IMR-90 (cell line): ENCODE data around the gene TMEM259. TPM values are rescaled to one million over a fixed set of nuclear protein-coding genes. Genes with fewer than 3 reads are reported as not detected.

ENCODE experiments used
- ATAC-seq: fragments of 200-7000 bp; cut with Tn5 transposase; 2 replicates; pipeline ENCODE4 v1.9.1; 2020; ENCODE audit warnings: low read depth, mild to moderate bottlenecking, moderate library complexity
- BruUV-seq: library from RNA; stranded (reverse); fragments of 400-500 nt; replicated peaks from 2 replicates; lab custom pipeline; 2021; lab: Mats Ljungman, UMichigan
- CTCF ChIA-PET: fragments of 300-600 bp; formaldehyde crosslinking; extraction: SDS; loops from one replicate; lab custom pipeline; 2021; ENCODE audit warnings: antibody characterized with exemption; lab: Yijun Ruan, JAX
- POLR2A ChIA-PET: fragments of 300-600 bp; sonication (Branson Sonifier 250); formaldehyde crosslinking; loops from one replicate; lab custom pipeline; 2022; ENCODE audit warnings: antibody characterized with exemption; ENCODE audit not compliant: unreplicated experiment; lab: Charles Lee
- DNase-seq: peaks from one replicate; pipeline ENCODE4 v3.0.0; 2013
- H2AFZ ChIP-seq: replicated peaks from 2 replicates; pipeline ENCODE3; 2013; ENCODE audit warnings: low read length, mild to moderate bottlenecking; ENCODE audit not compliant: poor library complexity
- H2AK5ac ChIP-seq: 2 replicates; pipeline ENCODE4 v1.6.1; 2013; ENCODE audit warnings: low read depth, low read length, inconsistent platforms
- H2AK9ac ChIP-seq: replicated peaks from 2 replicates; pipeline ENCODE3; 2013; ENCODE audit warnings: mild to moderate bottlenecking, low read depth, low read length, moderate library complexity; ENCODE audit not compliant: poor library complexity
- H2BK120ac ChIP-seq: 2 replicates; pipeline ENCODE4 v1.6.1; 2013; ENCODE audit warnings: low read depth, low read length, inconsistent platforms
- H2BK15ac ChIP-seq: 3 replicates; pipeline ENCODE4 v1.6.1; 2013; ENCODE audit warnings: low read depth, low read length, inconsistent platforms
- H2BK20ac ChIP-seq: 2 replicates; pipeline ENCODE4 v1.6.1; 2013; ENCODE audit warnings: low read depth, mild to moderate bottlenecking, inconsistent platforms, low read length, moderate library complexity
- H2BK5ac ChIP-seq: 2 replicates; pipeline ENCODE4 v1.6.1; 2013; ENCODE audit warnings: mild to moderate bottlenecking, low read depth, low read length, inconsistent platforms; ENCODE audit not compliant: poor library complexity, severe bottlenecking
- H3K14ac ChIP-seq: replicated peaks from 2 replicates; pipeline ENCODE4 v1.6.1; 2013; ENCODE audit warnings: low read depth, low read length, inconsistent platforms
- H3K18ac ChIP-seq: 2 replicates; pipeline ENCODE4 v1.6.1; 2013; ENCODE audit warnings: low read depth, low read length, control low read depth
- H3K23ac ChIP-seq: 2 replicates; pipeline ENCODE4 v1.6.1; 2013; ENCODE audit warnings: low read depth, low read length, inconsistent platforms
- H3K27ac ChIP-seq: 2 replicates; pipeline ENCODE4 v1.5.1; 2013; ENCODE audit warnings: mild to moderate bottlenecking, control low read depth, low read length; ENCODE audit not compliant: insufficient read depth
- H3K27me3 ChIP-seq: 2 replicates; pipeline ENCODE4 v1.6.1; 2013; ENCODE audit warnings: low read length; ENCODE audit not compliant: control insufficient read depth, insufficient read depth
- H3K36me3 ChIP-seq: 2 replicates; pipeline ENCODE4 v1.6.1; 2013; ENCODE audit warnings: low read length, mixed read lengths; ENCODE audit not compliant: control insufficient read depth, insufficient read depth
- H3K4ac ChIP-seq: 2 replicates; pipeline ENCODE4 v1.6.1; 2013; ENCODE audit warnings: low read depth, low read length, inconsistent platforms
- H3K4me1 ChIP-seq: 2 replicates; pipeline ENCODE4 v1.6.1; 2013; ENCODE audit warnings: low read length, mixed read lengths; ENCODE audit not compliant: control insufficient read depth, insufficient read depth
- H3K4me2 ChIP-seq: 2 replicates; pipeline ENCODE4 v1.6.1; 2013; ENCODE audit warnings: low read depth, mild to moderate bottlenecking, control low read depth, low read length, moderate library complexity
- H3K4me3 ChIP-seq: 2 replicates; pipeline ENCODE4 v1.5.1; 2013; ENCODE audit warnings: low read depth, mild to moderate bottlenecking, control low read depth, low read length, moderate library complexity; ENCODE audit not compliant: insufficient read depth
- H3K56ac ChIP-seq: 2 replicates; pipeline ENCODE4 v1.6.1; 2013; ENCODE audit warnings: low read length, inconsistent platforms; ENCODE audit not compliant: insufficient read depth; ENCODE audit errors: extremely low read depth
- H3K79me1 ChIP-seq, 2 experiments: 2 replicates each; pipeline ENCODE4 v1.6.1; 2013; ENCODE audit warnings: low read length in 2 of 2, inconsistent platforms in 1 of 2, low read depth in 1 of 2
- H3K9ac ChIP-seq: 2 replicates; pipeline ENCODE4 v1.6.1; 2013; ENCODE audit warnings: low read depth, low read length, control low read depth
- H3K9me1 ChIP-seq: 2 replicates; pipeline ENCODE4 v1.6.1; 2013; ENCODE audit warnings: low read length, inconsistent platforms; ENCODE audit not compliant: insufficient read depth
- H3K9me3 ChIP-seq: 2 replicates; pipeline ENCODE4 v1.6.1; 2013; ENCODE audit warnings: low read length; ENCODE audit not compliant: control insufficient read depth, insufficient read depth
- H4K20me1 ChIP-seq: 2 replicates; pipeline ENCODE4 v1.6.1; 2013; ENCODE audit warnings: low read length, inconsistent platforms; ENCODE audit not compliant: insufficient read depth
- H4K5ac ChIP-seq: 2 replicates; pipeline ENCODE4 v1.6.1; 2013; ENCODE audit warnings: mild to moderate bottlenecking, low read depth, low read length, control low read depth
- H4K8ac ChIP-seq, 2 experiments: 2 replicates each; pipeline ENCODE4 v1.6.1; 2013; ENCODE audit warnings: low read depth in 2 of 2, low read length in 2 of 2, control low read depth in 1 of 2, inconsistent platforms in 1 of 2
- H4K91ac ChIP-seq: 2 replicates; pipeline ENCODE4 v1.6.1; 2013; ENCODE audit warnings: low read depth, low read length, inconsistent platforms; ENCODE audit not compliant: insufficient read depth
- BHLHE40 ChIP-seq: fragments of 150-350 bp; IDR thresholded peaks from 2 replicates; pipeline ENCODE4 v1.6.1; 2016; ENCODE audit warnings: mild to moderate bottlenecking, low read depth, low read length
- CEBPB ChIP-seq: IDR thresholded peaks from 2 replicates; pipeline ENCODE4 v1.6.1; 2012; ENCODE audit warnings: low read depth, low read length, improper control_type of control experiment
- CHD1 ChIP-seq: IDR thresholded peaks from 2 replicates; pipeline ENCODE4 v1.6.1; 2012; ENCODE audit warnings: low read depth, low read length, improper control_type of control experiment
- FOS ChIP-seq: fragments of 150-350 bp; IDR thresholded peaks from 2 replicates; pipeline ENCODE4 v1.6.1; 2016; ENCODE audit warnings: low read depth, low read length
- MAFK ChIP-seq: IDR thresholded peaks from 2 replicates; pipeline ENCODE4 v1.6.1; 2012; ENCODE audit warnings: low read depth, low read length, improper control_type of control experiment
- MAZ ChIP-seq: IDR thresholded peaks from 2 replicates; pipeline ENCODE4 v1.6.1; 2012; ENCODE audit warnings: low read depth, mild to moderate bottlenecking, low read length, improper control_type of control experiment, moderate library complexity, borderline replicate concordance
- MXI1 ChIP-seq: IDR thresholded peaks from 2 replicates; pipeline ENCODE4 v1.6.1; 2012; ENCODE audit warnings: low read depth, mild to moderate bottlenecking, low read length, moderate library complexity, borderline replicate concordance
- POLR2A ChIP-seq: IDR thresholded peaks from 2 replicates; pipeline ENCODE4 v1.6.1; 2012; ENCODE audit warnings: mild to moderate bottlenecking, low read depth, low read length
- RAD21 ChIP-seq: IDR thresholded peaks from 2 replicates; pipeline ENCODE4 v1.6.1; 2012; ENCODE audit warnings: low read length, improper control_type of control experiment
- RCOR1 ChIP-seq: IDR thresholded peaks from 2 replicates; pipeline ENCODE4 v1.6.1; 2012; ENCODE audit warnings: mild to moderate bottlenecking, low read length, improper control_type of control experiment; ENCODE audit not compliant: insufficient replicate concordance
- RFX5 ChIP-seq: IDR thresholded peaks from 2 replicates; pipeline ENCODE4 v1.8.0; 2012; ENCODE audit warnings: low read depth, mild to moderate bottlenecking, low read length, moderate library complexity
- SMC3 ChIP-seq: fragments of 150-350 bp; IDR thresholded peaks from 2 replicates; pipeline ENCODE4 v1.6.1; 2016; ENCODE audit warnings: low read depth, mild to moderate bottlenecking, antibody characterized with exemption, low read length, moderate library complexity
- WGBS, 2 experiments: methylation state at CpG; one replicate each; pipeline versions ENCODE4 v1.1.5 to v1.1.7; 2013; ENCODE audit warnings: missing lambda C conversion rate in 2 of 2; ENCODE audit not compliant: insufficient read length in 1 of 2; ENCODE audit errors: extremely low coverage in 2 of 2; 5-methylcytosine and 5-hydroxymethylcytosine counted together
- dilution Hi-C: fragments of 300-500 bp; cut with HindIII; formaldehyde crosslinking; loops from one replicate; pipeline ENCODE4 v1.14.3; 2018; ENCODE audit warnings: low sequenced_read_pairs; ENCODE audit not compliant: unreplicated experiment
- in situ Hi-C: fragments of 300-500 bp; cut with MboI; formaldehyde crosslinking; loops from 3 replicates; pipeline ENCODE4 v1.14.3; 2019; ENCODE audit warnings: low sequenced_read_pairs, inconsistent platforms, mixed read lengths
- intact Hi-C: fragments of 100-400 bp; cut with micrococcal nuclease; formaldehyde crosslinking; loops from 2 replicates; pipeline ENCODE4 v1.10.0; 2022
- polyA plus RNA-seq, 3 experiments: library from polyadenylated mRNA; depleted of rRNA; stranded (reverse); fragments of >200 nt; gene quantifications; 2 replicates each; pipeline ENCODE4 v1.2.3, GENCODE V29; 2012; ENCODE audit warnings: low replicate concordance in 1 of 3
- total RNA-seq: library from RNA; depleted of rRNA; stranded (reverse); fragments of >200 nt; gene quantifications from 2 replicates; pipeline ENCODE4 v1.2.3, GENCODE V29; 2012
- TF ChIP-seq, protein P1 (sequence below): fragments of 150-350 bp; IDR thresholded peaks from 2 replicates; pipeline ENCODE4 v1.6.1; 2016; ENCODE audit warnings: low read depth, mild to moderate bottlenecking, low read length, moderate library complexity, borderline replicate concordance
- TF ChIP-seq, protein P2 (sequence below): conservative IDR thresholded peaks from 2 replicates; pipeline ENCODE4 v1.5.1; 2012; ENCODE audit warnings: mild to moderate bottlenecking, low read depth, low read length, improper control_type of control experiment

TMEM259 gene
- total and polyA plus RNA-seq, 2 of the 4 experiments (the other 2 are of a cell fraction): 22.6 to 153 TPM

- H3K4me2 ChIP-seq: peak overlapping the region; percentile 92
- H3K36me3 ChIP-seq: peaks cover 23% of the 10 kb centered on the region
- intact Hi-C loops (loop anchor here (5.0 kb wide), 1 partner anchor 75 kb away; the partner anchor contains the start of gene GPX4), in situ Hi-C loops (no loop called here), dilution Hi-C loops (no loop called here)
- DNase-seq (no peak), ATAC-seq (peak; percentile 0; the same call in 1 of the 2 replicates)
- H3K56ac ChIP-seq: peak overlapping the region; percentile 97
- H4K8ac ChIP-seq: peak overlapping the region; percentile 92 to 100
- H2AK9ac ChIP-seq: peak overlapping the region; percentile 100
- H4K5ac ChIP-seq: peak overlapping the region; percentile 58
- peak overlapping the region; percentile 89 for H2AK5ac ChIP-seq
- H3K9me3 ChIP-seq: no peaks in the 10 kb centered on the region
- TSS peak; percentile 96 for BruUV-seq
- no peak overlapping the region for H2BK20ac ChIP-seq
- peak overlapping the region; percentile 97 for H3K14ac ChIP-seq
- peak overlapping the region; percentile 74 for H2BK120ac ChIP-seq
- H2BK15ac ChIP-seq: peak overlapping the region; percentile 30; the same call in 1 of the 3 replicates
- WGBS, 2 experiments: no CpG with 5 or more reads among the region's 36 CpGs
- peaks cover 0 to 22% of the 10 kb centered on the region in 2 experiments; a peak in 3 of 4 replicates for H3K79me1 ChIP-seq
- H3K9ac ChIP-seq: peak overlapping the region; percentile 98
- H2AFZ ChIP-seq: peak overlapping the region; percentile 93
- peak overlapping the region; percentile 97 for H3K4ac ChIP-seq
- CTCF ChIA-PET: no interaction called here
- H2BK5ac ChIP-seq: peak overlapping the region; percentile 81
- no peaks in the 10 kb centered on the region for H3K27me3 ChIP-seq
- peak overlapping the region; percentile 95 for H3K23ac ChIP-seq
- H4K91ac ChIP-seq: peak overlapping the region; percentile 95
- peaks cover 16% of the 10 kb centered on the region for H3K4me1 ChIP-seq
- H3K4me3 ChIP-seq: peak overlapping the region; percentile 93
- peak overlapping the region; percentile 88 for H3K18ac ChIP-seq
- POLR2A ChIA-PET: interaction anchor here (0.6 to 1.5 kb wide), 7 partner anchors 8 to 112 kb away, joined by 3 to 10 read pairs (median 3); partner anchors contain the start of gene ABCA7
- peaks cover 52% of the 10 kb centered on the region for H4K20me1 ChIP-seq
- H3K27ac ChIP-seq: peak overlapping the region; percentile 99
- peaks cover 8% of the 10 kb centered on the region; the same call in 1 of the 2 replicates for H3K9me1 ChIP-seq
- no peak for TF ChIP-seq MAZ
- TF ChIP-seq SMC3: no peak
- no peak for TF ChIP-seq POLR2A
- TF ChIP-seq, protein P1, sequence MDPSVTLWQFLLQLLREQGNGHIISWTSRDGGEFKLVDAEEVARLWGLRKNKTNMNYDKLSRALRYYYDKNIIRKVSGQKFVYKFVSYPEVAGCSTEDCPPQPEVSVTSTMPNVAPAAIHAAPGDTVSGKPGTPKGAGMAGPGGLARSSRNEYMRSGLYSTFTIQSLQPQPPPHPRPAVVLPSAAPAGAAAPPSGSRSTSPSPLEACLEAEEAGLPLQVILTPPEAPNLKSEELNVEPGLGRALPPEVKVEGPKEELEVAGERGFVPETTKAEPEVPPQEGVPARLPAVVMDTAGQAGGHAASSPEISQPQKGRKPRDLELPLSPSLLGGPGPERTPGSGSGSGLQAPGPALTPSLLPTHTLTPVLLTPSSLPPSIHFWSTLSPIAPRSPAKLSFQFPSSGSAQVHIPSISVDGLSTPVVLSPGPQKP: no peak
- TF ChIP-seq, protein P2, sequence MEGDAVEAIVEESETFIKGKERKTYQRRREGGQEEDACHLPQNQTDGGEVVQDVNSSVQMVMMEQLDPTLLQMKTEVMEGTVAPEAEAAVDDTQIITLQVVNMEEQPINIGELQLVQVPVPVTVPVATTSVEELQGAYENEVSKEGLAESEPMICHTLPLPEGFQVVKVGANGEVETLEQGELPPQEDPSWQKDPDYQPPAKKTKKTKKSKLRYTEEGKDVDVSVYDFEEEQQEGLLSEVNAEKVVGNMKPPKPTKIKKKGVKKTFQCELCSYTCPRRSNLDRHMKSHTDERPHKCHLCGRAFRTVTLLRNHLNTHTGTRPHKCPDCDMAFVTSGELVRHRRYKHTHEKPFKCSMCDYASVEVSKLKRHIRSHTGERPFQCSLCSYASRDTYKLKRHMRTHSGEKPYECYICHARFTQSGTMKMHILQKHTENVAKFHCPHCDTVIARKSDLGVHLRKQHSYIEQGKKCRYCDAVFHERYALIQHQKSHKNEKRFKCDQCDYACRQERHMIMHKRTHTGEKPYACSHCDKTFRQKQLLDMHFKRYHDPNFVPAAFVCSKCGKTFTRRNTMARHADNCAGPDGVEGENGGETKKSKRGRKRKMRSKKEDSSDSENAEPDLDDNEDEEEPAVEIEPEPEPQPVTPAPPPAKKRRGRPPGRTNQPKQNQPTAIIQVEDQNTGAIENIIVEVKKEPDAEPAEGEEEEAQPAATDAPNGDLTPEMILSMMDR: no peak
- TF ChIP-seq BHLHE40: no peak
- TF ChIP-seq MXI1: no peak
- no peak for TF ChIP-seq FOS
- no peak for TF ChIP-seq RAD21
- TF ChIP-seq MAFK: no peak
- TF ChIP-seq RFX5: no peak
- TF ChIP-seq CEBPB: no peak
- TF ChIP-seq RCOR1: no peak
- TF ChIP-seq CHD1: no peak
Observed at GRCh38 chr19:1026783-1027649, 6.1 kb upstream of the TMEM259 start.
